Testis (tissue), 2 donors: ENCODE data around the gene MAN1A1.

ENCODE experiments used
- CTCF ChIP-seq, 3 experiments: fragments of 450-650 bp in 2 of 3; fragments of 200-600 bp in 1 of 3; sonication (generic) in 1 of 3; IDR thresholded peaks; one replicate each; pipeline ENCODE4 v1.5.1; 2016 to 2019; ENCODE audit warnings: antibody characterized with exemption in 3 of 3, mild to moderate bottlenecking in 2 of 3, moderate library complexity in 1 of 3
- POLR2A ChIP-seq: fragments of 450-650 bp; IDR thresholded peaks from one replicate; pipeline ENCODE4 v1.6.1; 2017; ENCODE audit warnings: antibody characterized with exemption, mild to moderate bottlenecking, moderate library complexity

DNA sequence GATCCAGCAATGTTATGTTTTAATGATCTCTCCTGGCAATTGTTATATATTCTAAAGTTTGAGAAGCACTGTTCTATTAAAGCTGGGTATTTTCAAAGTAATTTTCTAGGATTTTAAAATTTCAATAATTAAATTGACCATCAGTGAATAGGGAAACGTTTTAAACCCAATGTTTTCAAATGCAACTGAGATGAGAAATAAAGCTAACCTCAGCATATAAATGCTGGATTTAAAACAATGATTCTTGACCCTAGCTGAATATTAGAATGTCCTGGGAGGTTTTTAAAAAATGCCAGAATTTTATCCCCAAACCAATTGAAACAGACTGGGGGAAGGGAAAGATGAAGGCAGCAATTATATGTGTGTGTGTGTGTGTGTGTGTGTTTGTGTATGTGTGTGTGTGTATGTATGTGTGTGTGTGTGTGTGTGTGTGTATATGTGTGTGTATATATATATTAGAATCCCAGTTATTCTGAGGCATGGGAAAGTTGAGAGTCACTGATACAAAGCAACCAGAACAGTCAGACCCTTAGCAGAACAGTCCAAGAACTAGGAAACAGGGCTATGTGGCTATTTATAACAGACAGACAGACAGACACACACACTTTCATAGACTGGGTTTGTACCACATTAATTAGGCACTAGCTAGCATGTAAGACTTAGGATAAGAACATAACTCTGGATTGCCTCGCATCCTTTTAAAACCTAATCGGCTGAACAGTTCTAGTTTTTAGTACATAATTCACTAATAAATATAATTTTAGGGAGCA is 107.8 kb downstream of the MAN1A1 start:
- no peak for TF ChIP-seq CTCF (IDR thresholded peaks at IDR 0.05)
- TF ChIP-seq POLR2A, result no peak
